GM10847 (cell line): ENCODE data around the gene MALAT1.

Experiments used
- POLR2A ChIP-seq: IDR thresholded peaks from 2 replicates; pipeline ENCODE4 v1.6.1; 2011; ENCODE audit not compliant: insufficient read length; ENCODE audit errors: extremely low read depth

The MALAT1 gene

DNA sequence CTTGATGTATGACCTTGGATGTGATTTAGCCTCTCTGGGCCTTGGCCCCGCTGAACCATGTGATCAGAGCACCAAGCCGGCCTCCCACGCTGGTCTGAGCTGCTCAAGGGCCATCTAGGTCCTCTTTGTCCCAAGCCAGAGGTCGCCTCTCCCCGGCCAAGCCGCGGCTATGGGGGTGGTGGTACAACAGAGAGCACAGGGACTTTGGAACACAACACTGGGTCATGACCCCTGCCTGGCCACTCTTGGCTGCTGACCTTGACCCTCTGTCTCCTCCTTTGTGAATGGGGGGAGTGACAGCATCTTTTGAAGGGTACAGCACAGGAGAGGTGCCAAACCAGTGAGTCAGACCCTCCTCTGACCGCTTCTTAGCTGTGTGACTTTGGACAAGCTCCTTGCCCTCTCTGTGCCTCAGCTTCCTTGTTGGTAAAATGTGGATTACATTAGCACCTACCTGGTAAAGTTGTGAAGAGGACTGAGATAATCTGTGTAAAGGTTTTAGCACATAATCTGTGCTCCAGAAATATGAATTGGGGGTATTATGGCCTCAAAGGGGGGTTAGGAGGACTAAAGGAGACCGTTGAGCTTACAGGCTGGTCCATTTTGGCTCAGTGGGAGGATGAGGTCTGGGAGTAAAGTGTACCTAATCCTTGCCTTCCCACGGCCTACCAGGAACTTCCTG, 30.8 kb downstream of the MALAT1 start:
- no peak for TF ChIP-seq POLR2A

- TF ChIP-seq POLR2A: no peak
These were observed 31.3 kb downstream of the MALAT1 start for GRCh38 chr11:65530157-65530496.

DNA sequence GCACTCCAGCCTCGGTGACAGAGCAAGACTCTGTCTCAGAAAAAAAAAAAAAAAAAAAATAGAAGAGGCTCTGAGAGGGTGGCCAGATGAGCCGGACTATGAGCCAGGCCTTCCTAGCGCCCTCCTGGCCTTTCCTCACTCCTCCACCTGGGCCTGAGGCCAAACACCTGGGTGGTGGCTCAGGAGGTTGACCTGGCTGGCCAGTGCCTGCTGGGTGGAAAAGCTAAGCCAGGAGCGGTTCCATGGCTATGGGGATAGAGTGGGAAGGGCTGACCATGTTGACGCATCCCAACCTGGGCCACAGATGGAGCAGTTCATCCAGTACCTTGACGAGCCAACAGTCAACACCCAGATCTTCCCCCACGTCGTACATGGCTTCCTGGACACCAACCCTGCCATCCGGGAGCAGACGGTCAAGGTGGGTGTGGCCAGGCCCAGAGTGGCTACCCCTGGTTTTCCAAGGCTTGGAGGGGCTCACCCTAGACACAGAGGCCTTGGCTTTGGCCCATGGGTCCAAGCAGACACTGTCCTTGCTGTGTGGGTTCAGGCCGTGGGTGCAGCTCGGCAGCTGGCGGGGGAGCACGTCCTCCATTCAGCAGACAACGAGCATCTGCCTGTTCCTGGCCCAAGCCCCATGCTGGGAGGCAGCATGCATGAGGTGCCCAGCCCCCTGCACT, 33.7 kb downstream of the MALAT1 start:
- no peak for TF ChIP-seq POLR2A

DNA sequence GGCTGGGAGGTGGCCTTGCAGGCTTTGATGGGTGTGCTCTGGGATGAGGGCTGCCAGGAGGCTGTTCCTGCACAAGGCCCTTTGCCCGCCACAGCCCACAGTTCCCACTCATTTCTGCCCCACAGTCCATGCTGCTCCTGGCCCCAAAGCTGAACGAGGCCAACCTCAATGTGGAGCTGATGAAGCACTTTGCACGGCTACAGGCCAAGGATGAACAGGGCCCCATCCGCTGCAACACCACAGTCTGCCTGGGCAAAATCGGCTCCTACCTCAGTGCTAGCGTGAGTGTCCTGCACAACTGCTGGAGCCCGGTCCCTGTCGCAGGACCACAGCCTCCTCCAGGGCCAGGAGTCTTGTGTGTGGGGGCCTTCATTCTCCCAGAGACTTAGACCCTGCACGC, 36.3 kb downstream of the MALAT1 start:
- TF ChIP-seq POLR2A: no peak

DNA sequence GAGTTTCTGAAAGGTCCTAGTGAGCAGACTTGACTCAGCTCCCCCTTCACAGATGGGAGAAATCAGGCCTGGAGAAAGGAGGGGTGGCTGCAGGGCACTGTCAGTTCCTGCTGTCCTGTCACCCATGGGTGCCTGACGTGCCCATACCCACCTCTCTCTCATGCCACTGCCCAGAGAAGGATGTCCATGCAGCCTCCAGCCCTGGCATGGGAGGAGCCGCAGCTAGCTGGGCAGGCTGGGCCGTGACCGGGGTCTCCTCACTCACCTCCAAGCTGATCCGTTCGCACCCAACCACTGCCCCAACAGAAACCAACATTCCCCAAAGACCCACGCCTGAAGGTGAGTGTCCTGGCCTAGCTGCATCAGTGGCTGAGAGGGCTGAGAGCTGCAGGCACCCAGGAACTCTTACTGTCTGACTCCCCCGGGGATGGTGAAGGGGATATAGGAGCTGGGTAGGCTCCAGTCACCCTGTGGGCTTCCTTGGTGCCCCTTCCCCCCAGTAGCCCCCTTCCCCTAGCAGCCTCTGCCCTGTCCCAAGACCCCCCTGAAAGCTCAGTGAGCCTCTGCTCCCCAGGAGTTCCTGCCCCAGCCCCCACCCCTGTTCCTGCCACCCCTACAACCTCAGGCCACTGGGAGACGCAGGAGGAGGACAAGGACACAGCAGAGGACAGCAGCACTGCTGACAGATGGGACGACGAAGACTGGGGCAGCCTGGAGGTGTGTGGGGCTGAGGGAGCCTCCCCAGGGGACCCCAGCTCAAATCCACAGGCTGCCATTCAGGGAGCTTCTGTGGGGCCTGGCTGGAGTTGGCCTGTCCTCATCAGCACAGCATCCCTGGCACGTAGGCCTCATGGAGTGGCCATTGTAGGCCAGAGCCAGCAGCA, 37.8 kb downstream of the MALAT1 start:
- no peak for TF ChIP-seq POLR2A

- no peak for TF ChIP-seq POLR2A
These were observed 38.4 kb downstream of the MALAT1 start for GRCh38 chr11:65537296-65537597.

- no peak for TF ChIP-seq POLR2A
These were observed 38.9 kb downstream of the MALAT1 start for GRCh38 chr11:65537620-65538231.

DNA sequence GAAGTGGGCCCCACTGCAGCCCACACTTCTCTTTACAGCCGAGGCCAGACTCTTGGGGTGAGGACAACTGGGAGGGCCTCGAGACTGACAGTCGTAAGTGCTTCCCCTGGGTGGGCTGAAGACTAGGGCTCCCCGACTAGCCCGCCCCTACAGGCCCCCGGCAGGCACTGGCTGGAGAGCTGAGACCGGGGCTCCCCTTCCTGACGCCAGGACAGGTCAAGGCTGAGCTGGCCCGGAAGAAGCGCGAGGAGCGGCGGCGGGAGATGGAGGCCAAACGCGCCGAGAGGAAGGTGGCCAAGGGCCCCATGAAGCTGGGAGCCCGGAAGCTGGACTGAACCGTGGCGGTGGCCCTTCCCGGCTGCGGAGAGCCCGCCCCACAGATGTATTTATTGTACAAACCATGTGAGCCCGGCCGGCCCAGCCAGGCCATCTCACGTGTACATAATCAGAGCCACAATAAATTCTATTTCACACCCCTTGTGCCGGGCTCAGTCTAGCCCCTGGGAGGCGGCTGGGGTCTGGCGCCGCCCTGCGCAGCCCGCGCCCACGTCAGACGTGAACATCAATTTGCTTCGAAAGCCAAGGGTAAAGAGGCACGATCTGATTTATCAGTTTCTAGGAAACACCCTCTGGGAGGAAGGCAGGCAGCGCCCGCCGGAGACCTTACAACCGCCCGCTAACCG, 39.5 kb downstream of the MALAT1 start:
- TF ChIP-seq POLR2A: no peak

DNA sequence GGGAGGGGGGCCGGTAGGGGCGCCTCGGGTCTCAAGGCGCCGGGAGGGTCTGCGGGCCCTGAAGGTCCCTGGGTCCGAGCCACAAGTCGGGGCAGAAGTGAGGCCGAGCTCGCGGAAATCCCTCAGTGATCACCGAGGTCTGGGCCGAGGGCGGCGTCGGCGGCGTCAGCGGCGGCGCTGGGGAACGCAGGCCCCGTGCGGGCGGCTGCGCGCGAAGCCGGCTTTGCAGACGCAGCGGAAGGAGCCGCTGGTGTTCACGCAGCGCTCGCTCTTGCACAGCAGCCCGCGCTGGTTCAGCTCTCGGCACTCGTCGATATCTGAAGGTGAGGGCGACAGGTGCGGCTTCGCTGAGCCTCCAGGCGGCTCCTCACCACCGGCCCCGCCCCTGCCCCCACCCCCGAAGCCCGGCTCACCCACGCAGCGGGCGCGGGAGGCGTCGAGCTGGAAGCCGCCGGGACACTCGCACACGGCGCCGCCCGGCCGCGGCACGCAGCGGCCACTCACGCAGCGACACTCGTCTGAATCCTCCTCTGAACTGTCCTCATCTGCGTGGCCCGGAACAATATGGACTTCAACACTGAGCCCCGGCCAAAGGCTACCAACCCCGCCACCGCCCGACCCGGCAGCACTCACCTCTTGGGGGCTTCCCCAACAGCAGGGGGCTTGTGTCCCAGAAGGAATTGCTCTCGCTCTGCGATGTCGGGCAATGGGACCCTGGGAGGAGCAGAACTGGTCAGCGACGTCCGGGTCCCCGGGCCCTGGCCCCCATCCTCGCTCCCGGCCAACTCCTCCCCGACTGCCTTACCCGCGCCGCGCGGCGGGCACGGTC, 40.3 kb downstream of the MALAT1 start:
- no peak for TF ChIP-seq POLR2A

DNA sequence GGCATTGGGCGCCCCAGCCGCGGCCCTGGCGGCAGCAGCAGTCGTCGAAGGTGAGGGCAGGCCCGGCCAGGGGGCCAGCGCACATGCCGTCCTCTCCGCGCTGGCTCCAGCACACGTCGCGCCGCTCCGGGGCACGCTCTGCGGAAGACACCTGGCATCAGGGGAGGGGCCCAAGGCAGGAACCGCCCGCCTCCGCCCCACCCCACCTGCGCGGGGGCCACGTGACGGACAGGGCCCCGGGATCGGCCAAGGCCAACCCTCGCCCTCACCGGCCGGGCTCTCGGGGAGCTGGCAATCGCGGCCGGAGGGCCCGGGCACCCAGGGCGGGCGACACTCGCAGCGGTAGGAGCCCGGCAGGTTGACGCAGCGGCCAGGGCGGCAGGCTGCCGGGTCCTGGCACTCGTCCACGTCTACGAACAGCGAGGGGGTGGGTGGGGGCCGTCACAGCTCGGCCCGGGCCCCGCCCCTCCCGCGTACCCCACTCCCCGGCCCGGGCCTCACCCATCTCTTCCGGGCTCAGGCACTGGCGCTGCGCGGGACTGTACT, 41.0 kb downstream of the MALAT1 start:
- no peak for TF ChIP-seq POLR2A

- TF ChIP-seq POLR2A: peak; percentile 65
These were observed 41.6 kb downstream of the MALAT1 start for GRCh38 chr11:65540290-65541092.

DNA sequence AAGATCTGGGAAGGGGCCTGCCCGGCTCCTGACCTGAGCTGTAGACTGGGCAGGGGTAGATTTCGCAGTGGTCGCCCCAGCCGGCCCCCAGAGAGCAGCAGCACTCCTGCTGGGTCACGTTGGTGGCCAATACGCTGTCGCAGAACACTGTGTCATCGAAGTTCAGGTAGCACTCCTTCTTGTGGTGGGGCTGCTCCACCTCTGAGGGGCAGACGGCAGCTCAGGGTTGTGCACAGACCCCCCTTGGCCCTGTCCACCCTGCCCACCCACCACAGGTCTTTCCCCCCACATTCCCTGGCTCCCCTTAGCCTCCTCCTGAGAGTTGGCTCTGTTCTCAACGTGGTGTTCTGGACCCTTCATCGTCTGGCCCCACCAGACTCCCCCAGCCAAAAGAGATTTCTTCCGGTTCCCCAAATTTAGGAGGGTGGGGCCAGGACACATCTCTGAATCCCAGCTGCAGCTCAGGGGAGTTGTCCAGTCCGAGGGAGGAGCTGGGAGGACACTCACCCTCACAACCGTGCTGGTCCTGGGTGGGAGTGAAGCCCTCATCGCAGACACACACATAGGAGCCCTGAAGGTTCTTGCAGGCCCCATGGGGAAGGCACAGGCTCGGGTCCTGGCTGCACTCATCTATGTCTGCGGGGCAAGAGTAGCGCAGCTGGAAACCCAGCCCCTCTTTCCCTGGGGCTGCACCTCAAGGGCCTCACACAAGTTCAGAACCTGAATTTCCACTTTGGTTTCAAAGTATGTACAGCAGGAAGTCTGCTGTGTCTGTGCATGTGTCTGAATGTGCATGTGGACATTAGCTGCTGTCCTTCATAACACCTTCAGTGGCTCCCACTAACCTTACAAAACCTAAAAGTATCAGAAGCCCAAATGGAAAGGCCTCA, 42.5 kb downstream of the MALAT1 start:
- no peak for TF ChIP-seq POLR2A
